GM19397 (cell line): ENCODE measurements around the gene PTPRN2.
"Not testable (repeated sequence)": the region's sequence is repeated elsewhere in the genome, so short reads cannot be mapped to it uniquely, and the experiment has no call there.

Experiments
- ATAC-seq: cut with Tn5 transposase; IDR thresholded peaks from one replicate; pipeline ENCODE4 v1.9.1; 2021; ENCODE audit warnings: mild to moderate bottlenecking, moderate library complexity; ENCODE audit not compliant: unreplicated experiment

Gene PTPRN2

GRCh38 chr7:158520825-158521224, 66.8 kb downstream of the PTPRN2 start:
- no peak for ATAC-seq

GRCh38 chr7:158519633-158520174, 67.9 kb downstream of the PTPRN2 start:
- no peak for ATAC-seq

GRCh38 chr7:158518980-158519632, 68.5 kb downstream of the PTPRN2 start:
- no peak for ATAC-seq

GRCh38 chr7:158517571-158517970, 70.1 kb downstream of the PTPRN2 start:
- no peak for ATAC-seq

- ATAC-seq: no peak
These were observed 70.6 kb downstream of the PTPRN2 start for GRCh38 chr7:158517072-158517471.

GRCh38 chr7:158516524-158516923, 71.1 kb downstream of the PTPRN2 start:
- no peak for ATAC-seq

- no peak for ATAC-seq
These were observed 74.8 kb downstream of the PTPRN2 start for GRCh38 chr7:158512869-158513268.

GRCh38 chr7:158512042-158512441, 75.6 kb downstream of the PTPRN2 start:
- no peak for ATAC-seq

GRCh38 chr7:158508802-158509385, 78.7 kb downstream of the PTPRN2 start:
- ATAC-seq: no peak

- not testable (repeated sequence) for ATAC-seq
These were observed 79.3 kb downstream of the PTPRN2 start for GRCh38 chr7:158508321-158508720.

GRCh38 chr7:158507917-158508316, 79.7 kb downstream of the PTPRN2 start:
- ATAC-seq: no peak

GRCh38 chr7:158507175-158507574, 80.4 kb downstream of the PTPRN2 start:
- not testable (repeated sequence) for ATAC-seq

GRCh38 chr7:158506626-158507025, 81.0 kb downstream of the PTPRN2 start:
- no peak for ATAC-seq

- ATAC-seq: no peak
These were observed 81.9 kb downstream of the PTPRN2 start for GRCh38 chr7:158505683-158506082.

GRCh38 chr7:158502068-158502750, 85.4 kb downstream of the PTPRN2 start:
- ATAC-seq: no peak

- no peak for ATAC-seq
These were observed 86.1 kb downstream of the PTPRN2 start for GRCh38 chr7:158501393-158502067.

GRCh38 chr7:158500651-158501052, 87.0 kb downstream of the PTPRN2 start:
- ATAC-seq: no peak

- ATAC-seq: no peak
These were observed 88.6 kb downstream of the PTPRN2 start for GRCh38 chr7:158499082-158499455.

GRCh38 chr7:158498443-158499081, 89.1 kb downstream of the PTPRN2 start:
- ATAC-seq: no peak

- no peak for ATAC-seq
These were observed 90.0 kb downstream of the PTPRN2 start for GRCh38 chr7:158497627-158498026.

- no peak for ATAC-seq
These were observed 91.8 kb downstream of the PTPRN2 start for GRCh38 chr7:158495786-158496185.
